Medulla oblongata (tissue), 1 donor: ENCODE results near the gene CLK4.

Experiments used
- DNase-seq: peaks from one replicate; pipeline ENCODE4 v3.0.0-alpha.2; 2015; ENCODE audit errors: extremely low spot score

The CLK4 gene

GRCh38 chr5:178626484-178627258 is at the start of gene CLK4:
CLK4 (minus strand) TSS chr5:178627050; CDS start chr5:178623416, 3,634 bp downstream.
- DNase-seq, result peak; percentile 97

DNA sequence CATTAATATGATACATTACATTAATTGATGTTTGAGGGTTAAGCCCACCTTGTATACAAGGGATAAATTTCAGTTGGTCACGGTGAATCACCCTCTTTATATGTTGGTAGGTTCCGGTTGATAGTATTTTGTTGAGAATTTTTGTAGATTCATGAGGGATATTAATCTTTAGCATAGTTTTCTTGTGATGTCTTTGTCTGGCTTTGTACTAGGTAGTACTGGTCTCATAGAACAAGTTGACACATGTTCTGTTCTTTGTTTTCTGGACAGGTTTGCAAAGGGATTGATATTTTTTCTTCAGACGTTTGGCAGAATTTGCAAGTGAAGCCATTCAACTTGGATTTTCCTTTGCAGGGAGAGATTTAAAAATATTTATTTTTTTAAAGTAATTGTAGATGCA is 49.1 kb upstream of the CLK4 start:
- DNase-seq, result no peak

DNA sequence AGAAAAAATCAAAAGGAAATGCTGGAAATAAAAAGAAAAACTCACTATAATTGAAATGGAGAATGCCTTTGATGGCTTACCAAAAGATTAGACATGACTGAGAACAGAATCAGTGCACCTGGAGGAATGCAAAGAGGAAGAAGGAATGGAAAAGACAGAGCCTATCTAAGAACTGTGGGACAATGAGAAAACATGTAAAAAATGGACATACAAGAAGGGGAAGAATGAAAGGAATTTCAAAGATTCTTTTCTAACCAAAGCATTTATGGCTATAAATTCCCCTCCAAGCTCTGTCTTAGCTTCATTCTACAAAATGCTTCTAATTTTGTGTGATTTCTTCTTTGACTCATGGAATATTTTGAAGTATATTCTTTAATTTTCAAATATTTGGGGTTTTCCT is 47.5 kb upstream of the CLK4 start:
- no peak for DNase-seq

- no peak for DNase-seq
These were observed 47.0 kb upstream of the CLK4 start for GRCh38 chr5:178673801-178674295.

GRCh38 chr5:178672630-178673029 is 45.8 kb upstream of the CLK4 start:
- no peak for DNase-seq

GRCh38 chr5:178671602-178672144 is 44.8 kb upstream of the CLK4 start:
- DNase-seq, result no peak

DNA sequence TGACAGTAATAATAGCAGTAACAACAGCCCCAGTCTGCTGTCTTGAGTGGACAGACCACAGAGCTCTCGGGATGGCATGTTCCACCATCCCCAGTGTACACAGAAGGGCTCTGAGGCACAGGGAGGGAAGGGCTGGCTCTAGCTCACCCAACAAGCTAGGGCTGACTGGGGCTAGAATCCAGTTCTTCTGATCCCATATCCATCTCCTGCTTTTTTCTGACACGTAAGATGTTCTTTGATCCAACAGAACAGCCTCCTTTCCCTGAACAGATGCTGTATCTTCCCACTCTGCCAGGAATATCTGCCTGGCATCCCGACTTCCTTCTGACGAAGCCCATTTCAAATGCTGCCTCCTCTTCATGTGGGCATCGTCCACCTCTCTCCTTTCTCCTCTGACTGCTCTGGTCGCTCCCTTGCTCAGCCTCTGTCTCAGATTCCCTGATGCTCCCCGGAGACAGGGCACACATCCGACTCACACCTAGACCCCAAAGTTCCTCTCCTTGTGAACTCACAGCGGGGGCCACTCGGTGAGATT is 43.6 kb upstream of the CLK4 start:
- no peak for DNase-seq

DNA sequence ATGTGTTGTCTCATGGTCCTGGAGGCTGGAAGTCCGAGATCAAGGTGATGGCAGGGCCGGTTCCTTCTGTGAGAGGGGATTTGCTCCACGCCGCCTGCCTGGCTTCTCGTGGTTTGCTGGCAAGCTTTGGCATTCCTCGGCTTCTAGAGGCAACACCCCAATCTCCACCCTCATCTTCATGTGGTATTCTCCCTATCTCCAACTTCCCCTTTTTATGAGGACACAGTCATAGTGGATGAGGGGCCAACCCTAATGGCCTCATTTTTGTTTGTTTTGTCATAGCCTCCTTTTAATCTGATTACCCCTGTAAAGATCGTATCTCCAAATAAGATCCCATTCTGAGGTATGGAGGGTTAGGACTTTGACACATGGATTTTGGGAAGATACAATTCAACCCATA is 41.7 kb upstream of the CLK4 start:
- DNase-seq, result no peak

- DNase-seq, result no peak
These were observed 40.8 kb upstream of the CLK4 start for GRCh38 chr5:178667688-178668087.

DNA sequence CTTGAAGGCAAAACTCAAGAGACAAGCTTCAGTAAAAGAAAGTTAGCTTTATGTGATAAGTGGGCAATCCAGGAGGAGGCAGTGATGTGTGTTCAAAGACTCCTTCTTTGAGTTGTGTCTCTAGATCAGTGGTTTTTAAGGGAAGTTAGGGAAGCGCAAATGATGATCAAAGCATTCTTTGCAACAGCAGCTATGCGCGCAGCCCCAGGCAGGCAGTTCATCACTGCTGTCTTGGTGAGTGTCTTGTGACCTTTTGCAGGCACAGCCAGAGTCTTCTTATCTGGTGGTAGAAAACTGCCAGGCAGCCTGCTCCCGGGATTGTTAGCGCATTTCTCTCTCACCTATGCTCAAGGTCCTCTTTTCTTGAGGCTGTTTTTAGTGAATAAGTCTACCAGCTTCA is 40.3 kb upstream of the CLK4 start:
- no peak for DNase-seq

- DNase-seq, result no peak
These were observed 37.3 kb upstream of the CLK4 start for GRCh38 chr5:178664141-178664540.

DNA sequence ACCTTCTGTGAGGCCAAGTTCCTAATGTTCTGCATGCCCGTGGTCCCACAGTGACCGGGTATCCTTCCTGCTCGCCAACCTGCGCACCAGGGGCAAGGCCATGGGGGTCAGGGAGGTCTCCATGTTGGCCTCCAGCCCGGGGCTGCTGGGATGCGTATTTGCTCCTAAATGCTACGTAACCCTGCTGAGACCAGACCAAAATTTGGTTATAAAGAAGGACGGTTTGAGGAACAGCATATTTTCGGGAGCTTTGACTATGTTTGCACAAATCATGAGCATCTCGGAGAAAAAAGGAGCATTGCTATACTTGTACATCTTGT is 35.7 kb upstream of the CLK4 start:
- no peak for DNase-seq

DNA sequence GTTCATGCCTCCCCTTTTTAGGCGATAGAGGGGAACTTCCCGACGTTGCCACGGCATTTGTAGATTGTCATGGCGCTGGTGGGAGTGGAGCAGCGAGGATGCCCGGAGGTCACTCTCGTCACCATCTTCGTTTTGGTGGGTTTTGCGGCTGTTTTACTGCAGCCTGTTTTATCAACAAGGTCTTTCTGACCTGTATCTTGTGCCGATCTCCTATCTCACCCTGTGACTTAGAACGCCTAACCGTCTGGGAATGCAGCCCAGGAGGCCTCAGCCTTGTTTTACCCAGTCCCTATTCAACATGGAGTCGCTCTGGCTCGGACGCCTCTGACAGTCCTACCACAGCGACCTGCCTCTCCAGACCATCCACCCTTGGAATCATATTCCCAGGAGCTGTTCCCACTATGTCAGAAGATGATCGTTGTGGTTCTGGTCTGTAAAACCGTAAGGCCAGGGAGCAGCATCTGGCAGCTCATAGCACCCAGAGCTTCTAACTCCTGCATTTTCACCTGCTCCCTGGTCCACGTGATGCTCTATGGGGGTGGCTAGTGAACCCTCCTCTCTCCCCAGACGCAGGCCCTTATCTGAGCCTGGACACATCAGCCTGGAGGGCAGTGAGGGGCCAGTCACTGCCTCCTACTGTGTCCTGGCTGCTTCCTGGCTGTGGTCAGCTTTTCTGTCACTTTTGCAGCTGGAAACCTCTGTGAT is 35.1 kb upstream of the CLK4 start:
- no peak for DNase-seq

GRCh38 chr5:178651046-178651810 is 24.4 kb upstream of the CLK4 start:
- DNase-seq, result no peak

- DNase-seq, result no peak
These were observed 23.4 kb upstream of the CLK4 start for GRCh38 chr5:178650214-178650613.

GRCh38 chr5:178649580-178649979 is 22.7 kb upstream of the CLK4 start:
- no peak for DNase-seq

GRCh38 chr5:178644826-178645545 is 18.1 kb upstream of the CLK4 start:
- no peak for DNase-seq

DNA sequence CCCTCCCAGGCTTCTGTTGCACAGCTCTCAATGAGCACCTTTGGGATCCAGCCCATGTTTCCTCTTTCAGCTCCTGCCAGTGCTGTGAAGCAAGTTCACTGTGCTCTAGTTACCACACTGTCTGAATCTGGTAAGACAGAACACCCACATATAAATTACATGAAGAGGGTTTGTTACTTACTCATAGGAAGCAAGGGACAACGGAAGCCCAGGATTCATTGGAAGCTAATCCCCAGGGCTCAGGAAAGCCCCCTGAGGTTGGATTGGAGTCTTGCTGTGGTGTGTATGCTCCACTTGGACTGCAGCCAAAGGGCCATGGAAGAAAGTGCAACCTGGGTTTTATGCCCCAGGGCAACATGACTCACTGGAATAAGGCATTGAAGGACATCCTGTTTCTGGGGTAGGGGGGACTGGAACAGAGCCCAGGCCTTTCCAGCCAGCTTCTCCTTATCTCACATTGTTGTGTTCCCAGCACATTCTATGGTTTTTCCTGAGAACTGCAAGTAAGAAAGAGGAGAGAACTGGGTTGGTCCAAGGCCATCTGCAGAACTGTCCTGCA is 15.6 kb upstream of the CLK4 start:
- no peak for DNase-seq

DNA sequence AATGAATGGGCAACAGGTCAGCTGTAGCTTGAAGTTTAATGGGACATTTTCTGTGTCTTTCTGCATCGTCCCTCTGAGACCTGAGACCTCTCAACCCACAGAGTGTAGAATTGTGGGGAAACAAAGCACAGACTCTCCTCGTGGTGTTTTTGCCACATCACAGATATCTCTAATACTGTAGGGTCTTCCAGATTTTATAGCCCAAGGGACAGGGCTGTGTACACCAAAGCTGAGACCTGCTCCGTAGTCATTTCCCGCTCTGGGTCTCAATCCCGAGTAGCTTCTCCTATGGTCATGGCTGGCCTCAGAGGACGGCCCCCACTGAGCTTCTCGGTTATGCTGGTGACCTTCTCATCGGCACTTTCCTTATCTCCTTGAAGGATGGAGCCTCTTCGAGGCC is 14.9 kb upstream of the CLK4 start:
- no peak for DNase-seq

- no peak for DNase-seq
These were observed 13.6 kb upstream of the CLK4 start for GRCh38 chr5:178640331-178641045.
